SH-SY5Y (cell line): ENCODE data around the gene YY2.

Experiments
- GATA2 ChIP-seq: IDR thresholded peaks from 2 replicates; pipeline ENCODE4 v1.6.1; 2011; ENCODE audit warnings: mild to moderate bottlenecking, low read depth, low read length
- GATA3 ChIP-seq: IDR thresholded peaks from 2 replicates; pipeline ENCODE4 v1.6.1; 2011; ENCODE audit warnings: low read depth, mild to moderate bottlenecking, low read length, moderate library complexity

GRCh38 chrX:21821875-21822274 lies 33.9 kb upstream of the YY2 start:
- no peak for TF ChIP-seq GATA2
- no peak for TF ChIP-seq GATA3
